HCT116 (cell line): ENCODE data around the gene AAK1. TPM values are rescaled to one million over a fixed set of nuclear protein-coding genes. Genes with fewer than 3 reads are reported as not detected.

ENCODE experiments used
- ATAC-seq: fragments of 200-7000 bp; cut with Tn5 transposase; 2 replicates; pipeline ENCODE4 v1.9.1; 2020; ENCODE audit warnings: mild to moderate bottlenecking, moderate library complexity
- BruUV-seq: library from RNA; stranded (reverse); fragments of 400-500 nt; replicated peaks from 2 replicates; lab custom pipeline; 2021; lab: Mats Ljungman, UMichigan
- CTCF ChIA-PET: fragments of 300-600 bp; sonication (Branson Sonifier 250); formaldehyde crosslinking; loops from one replicate; lab custom pipeline; 2021; ENCODE audit warnings: antibody characterized with exemption; lab: Charles Lee
- POLR2A ChIA-PET: fragments of 300-600, 350-600 bp; sonication (Branson Sonifier 250); formaldehyde crosslinking; loops from one replicate; lab custom pipeline; 2021; ENCODE audit warnings: antibody characterized with exemption; lab: Charles Lee
- RAD21 ChIA-PET, 2 experiments: fragments of 300-600 bp; sonication (Branson Sonifier 250); formaldehyde crosslinking; loops; one replicate each; lab custom pipeline; 2023; ENCODE audit warnings: low total read pairs in 2 of 2; ENCODE audit not compliant: uncharacterized antibody in 2 of 2, unreplicated experiment in 2 of 2, low non-redundant PET in 1 of 2; lab: Charles Lee
- DNase-seq: peaks from one replicate; pipeline ENCODE4 v3.0.0-alpha.2; 2010; ENCODE audit warnings: low read depth, low spot score
- H2AFZ ChIP-seq: fragments of 200-600 bp; shearing (Covaris generic), sonication (generic); 2 replicates; pipeline ENCODE4 v1.6.1; 2017; ENCODE audit warnings: low read depth, mixed run types, mixed read lengths, antibody characterized with exemption, low read length; ENCODE audit not compliant: poor library complexity, severe bottlenecking
- H3K27ac ChIP-seq: 2 replicates; pipeline ENCODE4 v1.5.1; 2012; ENCODE audit warnings: low read depth, low read length
- H3K27me3 ChIP-seq: fragments of 200-600 bp; sonication (generic); 2 replicates; pipeline ENCODE4 v1.6.1; 2016; ENCODE audit warnings: mixed run types, low read length, mixed read lengths; ENCODE audit not compliant: insufficient read depth
- H3K36me3 ChIP-seq, 2 experiments: fragments of 200-500 bp in 1 of 2; fragments of 200-600 bp in 1 of 2; sonication (Bioruptor generic) in 1 of 2; sonication (generic) in 1 of 2; 2 replicates each; pipeline versions ENCODE4 v1.5.1 to v1.6.1; 2014 to 2016; ENCODE audit warnings: low read length in 2 of 2, inconsistent platforms in 1 of 2, mixed read lengths in 1 of 2, mixed run types in 1 of 2; ENCODE audit not compliant: insufficient read depth in 2 of 2, control insufficient read depth in 1 of 2
- H3K4me1 ChIP-seq, 2 experiments: fragments of 200-600 bp in 1 of 2; sonication (generic) in 1 of 2; 2 replicates each; pipeline versions ENCODE4 v1.5.1 to v1.6.1; 2012 to 2017; ENCODE audit warnings: low read length in 2 of 2, inconsistent platforms in 1 of 2, mild to moderate bottlenecking in 1 of 2, mixed read lengths in 1 of 2, mixed run types in 1 of 2, moderate library complexity in 1 of 2; ENCODE audit not compliant: insufficient read depth in 2 of 2, control insufficient read depth in 1 of 2
- H3K4me2 ChIP-seq: fragments of 200-600 bp; sonication (generic); 2 replicates; pipeline ENCODE4 v1.6.1; 2017; ENCODE audit warnings: mixed run types, low read length, mixed read lengths
- H3K4me3 ChIP-seq, 2 experiments: fragments of 200-600 bp in 1 of 2; sonication (generic) in 1 of 2; replicated peaks in 1 of 2; 2 replicates each; pipeline ENCODE4 v1.5.1; 2011 to 2016; ENCODE audit warnings: low read length in 2 of 2, control low read depth in 1 of 2, low read depth in 1 of 2, mild to moderate bottlenecking in 1 of 2, mixed read lengths in 1 of 2, mixed run types in 1 of 2
- H3K79me2 ChIP-seq: fragments of 200-600 bp; sonication (generic); 2 replicates; pipeline ENCODE4 v1.6.1; 2017; ENCODE audit warnings: mild to moderate bottlenecking, mixed run types, low read length, moderate library complexity, mixed read lengths; ENCODE audit not compliant: insufficient read depth
- H3K9ac ChIP-seq: fragments of 200-600 bp; sonication (generic); 2 replicates; pipeline ENCODE4 v1.6.1; 2016; ENCODE audit warnings: low read length, mixed read lengths
- H3K9me2 ChIP-seq: fragments of 200-600 bp; sonication (generic), shearing (Covaris generic); 2 replicates; pipeline ENCODE4 v1.6.1; 2017; ENCODE audit warnings: mixed run types, mild to moderate bottlenecking, moderate library complexity; ENCODE audit not compliant: insufficient read depth
- H3K9me3 ChIP-seq, 2 experiments: fragments of 200-500 bp in 1 of 2; fragments of 200-600 bp in 1 of 2; sonication (Bioruptor generic) in 1 of 2; sonication (generic) in 1 of 2; 2 replicates each; pipeline ENCODE4 v1.6.1; 2014 to 2017; ENCODE audit warnings: low read length in 2 of 2, mixed read lengths in 2 of 2, inconsistent platforms in 1 of 2, low read depth in 1 of 2, mild to moderate bottlenecking in 1 of 2, mixed run types in 1 of 2, moderate library complexity in 1 of 2; ENCODE audit not compliant: control insufficient read depth in 1 of 2, insufficient read depth in 1 of 2
- H4K20me1 ChIP-seq: fragments of 200-600 bp; sonication (generic), shearing (Covaris generic); 2 replicates; pipeline ENCODE4 v1.6.1; 2017; ENCODE audit warnings: mixed run types, mild to moderate bottlenecking, moderate library complexity; ENCODE audit not compliant: insufficient read depth
- ATF3 ChIP-seq: IDR thresholded peaks from 2 replicates; pipeline ENCODE4 v1.6.1; 2012
- CEBPB ChIP-seq: IDR thresholded peaks from 2 replicates; pipeline ENCODE4 v1.6.1; 2012; ENCODE audit warnings: low read depth
- CTCF ChIP-seq, 3 experiments: fragments of 200-600 bp in 1 of 3; sonication (generic) in 1 of 3; IDR thresholded peaks in 2 of 3; conservative IDR thresholded peaks in 1 of 3; 2 replicates each; pipeline ENCODE4 v1.5.1; 2012 to 2017; ENCODE audit warnings: low read depth in 2 of 3, low read length in 2 of 3, antibody characterized with exemption in 1 of 3, borderline replicate concordance in 1 of 3, control low read depth in 1 of 3, mild to moderate bottlenecking in 1 of 3, mixed read lengths in 1 of 3, mixed run types in 1 of 3, moderate library complexity in 1 of 3; ENCODE audit not compliant: insufficient read depth in 1 of 3
- EGR1 ChIP-seq: IDR thresholded peaks from 2 replicates; pipeline ENCODE4 v1.6.1; 2012; ENCODE audit warnings: low read depth
- ELF1 ChIP-seq: IDR thresholded peaks from 2 replicates; pipeline ENCODE4 v1.6.1; 2012; ENCODE audit warnings: low read depth, borderline replicate concordance
- EZH2 ChIP-seq: fragments of 200-600 bp; sonication (generic); IDR thresholded peaks from 2 replicates; pipeline ENCODE4 v1.6.1; 2017; ENCODE audit warnings: antibody characterized with exemption, mixed run types
- MAX ChIP-seq: IDR thresholded peaks from 2 replicates; pipeline ENCODE4 v1.6.1; 2012
- POLR2A ChIP-seq: IDR thresholded peaks from 2 replicates; pipeline ENCODE4 v1.7.0; 2011; ENCODE audit warnings: borderline replicate concordance; ENCODE audit not compliant: insufficient read depth, insufficient read length; ENCODE audit errors: extremely low read depth
- POLR2AphosphoS5 ChIP-seq: IDR thresholded peaks from 2 replicates; pipeline ENCODE4 v1.6.1; 2011; ENCODE audit warnings: mild to moderate bottlenecking, low read depth, low read length, moderate library complexity
- RAD21 ChIP-seq: IDR thresholded peaks from 2 replicates; pipeline ENCODE4 v1.6.1; 2012; ENCODE audit warnings: low read depth, mild to moderate bottlenecking
- TCF7L2 ChIP-seq: IDR thresholded peaks from 2 replicates; pipeline ENCODE4 v1.7.0; 2011; ENCODE audit warnings: borderline replicate concordance, inconsistent platforms; ENCODE audit not compliant: insufficient read depth, insufficient read length; ENCODE audit errors: extremely low read depth
- ZBTB33 ChIP-seq: IDR thresholded peaks from 2 replicates; pipeline ENCODE4 v1.6.1; 2011; ENCODE audit warnings: mild to moderate bottlenecking, low read length, moderate library complexity; ENCODE audit not compliant: insufficient replicate concordance; ENCODE audit errors: extremely low read depth
- intact Hi-C: fragments of 100-400 bp; cut with micrococcal nuclease; formaldehyde crosslinking; loops from 2 replicates; pipeline ENCODE4 v1.10.0; 2022
- total RNA-seq: library from RNA; stranded (reverse); gene quantifications from one replicate; pipeline ENCODE4 v1.2.1, GENCODE V29; 2021; ENCODE audit not compliant: unreplicated experiment

The AAK1 gene
- total RNA-seq, 1 experiment from 2014 or later, result 32.0 TPM

- Histone ChIP-seq H4K20me1 (no peaks in the 10 kb centered on the region), H3K9me2 (no peaks in the 10 kb centered on the region), H3K36me3 (no peaks in the 10 kb centered on the region), H3K4me3 (no peak overlapping the region), H3K9ac (no peak overlapping the region), H3K4me1 (peaks cover 7 to 11% of the 10 kb centered on the region in 2 experiments), H3K27ac (no peak overlapping the region), H3K4me2 (no peak overlapping the region), H2AFZ (no peak overlapping the region), H3K79me2 (no peaks in the 10 kb centered on the region), H3K9me3 (no peaks in the 10 kb centered on the region), H3K27me3 (no peaks in the 10 kb centered on the region)
- ChIA-PET RAD21 (no interaction called here), CTCF (no interaction called here), POLR2A (no interaction called here)
- no TSS peak for BruUV-seq
- no peak for DNase-seq
- ATAC-seq, result no peak
- intact Hi-C loops, result no loop called here
- no peak for TF ChIP-seq POLR2AphosphoS5
- TF ChIP-seq EZH2, result no peak
- no peak for TF ChIP-seq CTCF (IDR thresholded peaks at IDR 0.05 in 2 of 3, conservative IDR thresholded peaks at IDR 0.05 in 1 of 3; ENCODE audit: borderline replicate concordance in 1 of 3, insufficient read depth in 1 of 3, low read depth in 2 of 3, low read length in 2 of 3)
- no peak for TF ChIP-seq ELF1
- no peak for TF ChIP-seq POLR2A
- no peak for TF ChIP-seq RAD21
- no peak for TF ChIP-seq TCF7L2
- no peak for TF ChIP-seq MAX
- TF ChIP-seq ZBTB33, result no peak
- TF ChIP-seq EGR1, result no peak
- TF ChIP-seq CEBPB, result no peak
- TF ChIP-seq ATF3, result no peak
- TF ChIP-seq, all 23 proteins: peak for 0
Measured at GRCh38 chr2:69535817-69536241, 107.7 kb downstream of the AAK1 start.
